ENCODE measurements around the gene STRAP. TPM values are rescaled to one million over a fixed set of nuclear protein-coding genes. Genes with fewer than 3 reads are reported as not detected.

Gene STRAP
- total RNA-seq, 2 donors from 2014 or later, result 188 to 362 TPM

- DNase-seq, result no peak
- no peak overlapping the region for H3K27ac ChIP-seq (ENCODE audit: low read depth, low read length)
- H3K4me3 ChIP-seq (ENCODE audit: low read length), result no peak overlapping the region
- peaks cover 6% of the 10 kb centered on the region for H3K9me3 Mint-ChIP-seq
- H3K36me3 Mint-ChIP-seq (ENCODE audit: low read depth), result no peaks in the 10 kb centered on the region
- peaks cover 7% of the 10 kb centered on the region for H3K4me1 Mint-ChIP-seq
- no peaks in the 10 kb centered on the region for H3K27me3 ChIP-seq (ENCODE audit: control insufficient read depth, insufficient read depth, low read length, poor library complexity, severe bottlenecking)
- WGBS, 2 experiments (ENCODE audit: insufficient coverage in 1 of 2, insufficient read length in 1 of 2), result 94 to 97% methylated on average over 4 to 5 of the region's 5 CpGs
- H3K4me1 ChIP-seq (ENCODE audit: control insufficient read depth, insufficient read depth, low read length), result no peaks in the 10 kb centered on the region
- no peak for TF ChIP-seq CTCF (conservative IDR thresholded peaks at IDR 0.05)
- H3K9me3 ChIP-seq (ENCODE audit: control insufficient read depth, low read length), result no peaks in the 10 kb centered on the region
- no peak overlapping the region for H3K27ac Mint-ChIP-seq
- no peaks in the 10 kb centered on the region for H3K36me3 ChIP-seq (ENCODE audit: control insufficient read depth, insufficient read depth, low read length)
- H3K4me3 Mint-ChIP-seq, result no peak overlapping the region
- no peak overlapping the region for H3K9ac ChIP-seq (ENCODE audit: extremely low read depth, low read length, poor library complexity, severe bottlenecking)
- H3K27me3 Mint-ChIP-seq (ENCODE audit: insufficient read depth), result no peaks in the 10 kb centered on the region
Measured at GRCh38 chr12:15837141-15837790, 44.9 kb upstream of the STRAP start.

- WGBS, 2 experiments (ENCODE audit: insufficient coverage in 1 of 2, insufficient read length in 1 of 2), result 76 to 93% methylated on average over 2 of the region's 2 CpGs
- Histone ChIP-seq H3K27ac (ENCODE audit: low read depth, low read length) (no peak overlapping the region), H3K9me3 (ENCODE audit: control insufficient read depth, low read length) (no peaks in the 10 kb centered on the region), H3K4me1 (ENCODE audit: control insufficient read depth, insufficient read depth, low read length) (no peaks in the 10 kb centered on the region), H3K9ac (ENCODE audit: extremely low read depth, low read length, poor library complexity, severe bottlenecking) (no peak overlapping the region), H3K27me3 (ENCODE audit: control insufficient read depth, insufficient read depth, low read length, poor library complexity, severe bottlenecking) (no peaks in the 10 kb centered on the region), H3K4me3 (ENCODE audit: low read length) (no peak overlapping the region), H3K36me3 (ENCODE audit: control insufficient read depth, insufficient read depth, low read length) (no peaks in the 10 kb centered on the region)
- Mint-ChIP-seq H3K4me3 (no peak overlapping the region), H3K36me3 (ENCODE audit: low read depth) (no peaks in the 10 kb centered on the region), H3K4me1 (peaks cover 7% of the 10 kb centered on the region), H3K27me3 (ENCODE audit: insufficient read depth) (no peaks in the 10 kb centered on the region), H3K9me3 (peaks cover 6% of the 10 kb centered on the region), H3K27ac (no peak overlapping the region)
- TF ChIP-seq CTCF (conservative IDR thresholded peaks at IDR 0.05), result peak; percentile 25
- no peak for DNase-seq
Measured at GRCh38 chr12:15839041-15839440, 43.1 kb upstream of the STRAP start.

- TF ChIP-seq CTCF (conservative IDR thresholded peaks at IDR 0.05), result no peak
- H3K4me1 Mint-ChIP-seq, result peaks cover 7% of the 10 kb centered on the region
- H3K4me1 ChIP-seq (ENCODE audit: control insufficient read depth, insufficient read depth, low read length), result no peaks in the 10 kb centered on the region
- H3K9me3 ChIP-seq (ENCODE audit: control insufficient read depth, low read length), result no peaks in the 10 kb centered on the region
- no peak overlapping the region for H3K27ac ChIP-seq (ENCODE audit: low read depth, low read length)
- H3K27me3 Mint-ChIP-seq (ENCODE audit: insufficient read depth), result no peaks in the 10 kb centered on the region
- H3K27me3 ChIP-seq (ENCODE audit: control insufficient read depth, insufficient read depth, low read length, poor library complexity, severe bottlenecking), result no peaks in the 10 kb centered on the region
- H3K9me3 Mint-ChIP-seq, result peaks cover 6% of the 10 kb centered on the region
- H3K36me3 Mint-ChIP-seq (ENCODE audit: low read depth), result no peaks in the 10 kb centered on the region
- H3K4me3 Mint-ChIP-seq, result no peak overlapping the region
- no peak overlapping the region for H3K4me3 ChIP-seq (ENCODE audit: low read length)
- no peak overlapping the region for H3K9ac ChIP-seq (ENCODE audit: extremely low read depth, low read length, poor library complexity, severe bottlenecking)
- no peaks in the 10 kb centered on the region for H3K36me3 ChIP-seq (ENCODE audit: control insufficient read depth, insufficient read depth, low read length)
- no peak for DNase-seq
- H3K27ac Mint-ChIP-seq, result no peak overlapping the region
Measured at GRCh38 chr12:15839682-15840081, 42.5 kb upstream of the STRAP start.
